GM19193 (cell line): ENCODE results near the gene PHF11.

Experiments used
- POLR2A ChIP-seq: IDR thresholded peaks from 4 replicates; pipeline ENCODE4 v1.6.1; 2011; ENCODE audit not compliant: insufficient read depth, insufficient read length; ENCODE audit errors: extremely low read depth

PHF11 gene

GRCh38 chr13:49532593-49532992, 36.8 kb downstream of the PHF11 start:
- no peak for TF ChIP-seq POLR2A

- TF ChIP-seq POLR2A, result no peak
Observed at GRCh38 chr13:49533011-49533410, 37.3 kb downstream of the PHF11 start.

- no peak for TF ChIP-seq POLR2A
Observed at GRCh38 chr13:49533591-49534269, 38.0 kb downstream of the PHF11 start.

GRCh38 chr13:49536144-49536873, 40.6 kb downstream of the PHF11 start:
- no peak for TF ChIP-seq POLR2A

- TF ChIP-seq POLR2A, result no peak
Observed at GRCh38 chr13:49538404-49538803, 42.7 kb downstream of the PHF11 start.

GRCh38 chr13:49539313-49539712, 43.6 kb downstream of the PHF11 start:
- no peak for TF ChIP-seq POLR2A

- no peak for TF ChIP-seq POLR2A
Observed at GRCh38 chr13:49539746-49540145, 44.0 kb downstream of the PHF11 start.

- TF ChIP-seq POLR2A, result no peak
Observed at GRCh38 chr13:49540552-49540951, 44.8 kb downstream of the PHF11 start.

GRCh38 chr13:49543656-49544055, 47.9 kb downstream of the PHF11 start:
- no peak for TF ChIP-seq POLR2A

GRCh38 chr13:49545661-49546060, 49.9 kb downstream of the PHF11 start:
- no peak for TF ChIP-seq POLR2A

GRCh38 chr13:49546561-49546960, 50.8 kb downstream of the PHF11 start:
- TF ChIP-seq POLR2A, result no peak

GRCh38 chr13:49549289-49549688, 53.5 kb downstream of the PHF11 start:
- no peak for TF ChIP-seq POLR2A

GRCh38 chr13:49550942-49551644, 55.3 kb downstream of the PHF11 start:
- TF ChIP-seq POLR2A, result no peak

- no peak for TF ChIP-seq POLR2A
Observed at GRCh38 chr13:49553888-49554287, 58.1 kb downstream of the PHF11 start.

- TF ChIP-seq POLR2A, result no peak
Observed at GRCh38 chr13:49554387-49554786, 58.6 kb downstream of the PHF11 start.

- no peak for TF ChIP-seq POLR2A
Observed at GRCh38 chr13:49559006-49559405, 63.3 kb downstream of the PHF11 start.

GRCh38 chr13:49560270-49561061, 64.7 kb downstream of the PHF11 start:
- no peak for TF ChIP-seq POLR2A
